ENCODE results near the gene IRF7. TPM values are rescaled to one million over a fixed set of nuclear protein-coding genes. Genes with fewer than 3 reads are reported as not detected.

The IRF7 gene
- total RNA-seq, 4 donors from 2014 or later = 40.4 to 122 (median 49.9) TPM

GRCh38 chr11:618856-619627, 3.3 kb upstream of the IRF7 start:
- intact Hi-C loops (cut with DNase I; ENCODE audit: low total_unique reads) = no loop called here
- no peaks in the 10 kb centered on the region for H3K27me3 ChIP-seq
- WGBS, 2 donors (ENCODE audit: low coverage in 1 of 2) = 89% methylated on average over 23 of the region's 24 CpGs; no CpG with 5 or more reads in 1 of the 2 donors
- DNase-seq = no peak
- no peak overlapping the region for H3K4me3 ChIP-seq
- H3K4me1 ChIP-seq = peaks cover 12 to 26% (median 26%) of the 10 kb centered on the region in 4 donors
- H3K9me3 ChIP-seq = no peaks in the 10 kb centered on the region
- in situ Hi-C loops (cut with MboI; ENCODE audit: low pct_ligation_motif_present in 1 of 4, low pct_unique_long_range_greater_than_20kb in 1 of 4, low sequenced_read_pairs in 3 of 4) = no loop called here
- no peak for TF ChIP-seq POLR2A (IDR thresholded peaks at IDR 0.05)
- no peak for TF ChIP-seq EP300 (IDR thresholded peaks at IDR 0.05; ENCODE audit: low read depth)
- TF ChIP-seq, protein P1, sequence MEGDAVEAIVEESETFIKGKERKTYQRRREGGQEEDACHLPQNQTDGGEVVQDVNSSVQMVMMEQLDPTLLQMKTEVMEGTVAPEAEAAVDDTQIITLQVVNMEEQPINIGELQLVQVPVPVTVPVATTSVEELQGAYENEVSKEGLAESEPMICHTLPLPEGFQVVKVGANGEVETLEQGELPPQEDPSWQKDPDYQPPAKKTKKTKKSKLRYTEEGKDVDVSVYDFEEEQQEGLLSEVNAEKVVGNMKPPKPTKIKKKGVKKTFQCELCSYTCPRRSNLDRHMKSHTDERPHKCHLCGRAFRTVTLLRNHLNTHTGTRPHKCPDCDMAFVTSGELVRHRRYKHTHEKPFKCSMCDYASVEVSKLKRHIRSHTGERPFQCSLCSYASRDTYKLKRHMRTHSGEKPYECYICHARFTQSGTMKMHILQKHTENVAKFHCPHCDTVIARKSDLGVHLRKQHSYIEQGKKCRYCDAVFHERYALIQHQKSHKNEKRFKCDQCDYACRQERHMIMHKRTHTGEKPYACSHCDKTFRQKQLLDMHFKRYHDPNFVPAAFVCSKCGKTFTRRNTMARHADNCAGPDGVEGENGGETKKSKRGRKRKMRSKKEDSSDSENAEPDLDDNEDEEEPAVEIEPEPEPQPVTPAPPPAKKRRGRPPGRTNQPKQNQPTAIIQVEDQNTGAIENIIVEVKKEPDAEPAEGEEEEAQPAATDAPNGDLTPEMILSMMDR (IDR thresholded peaks at IDR 0.05) = no peak
- TF ChIP-seq POLR2AphosphoS5 (IDR thresholded peaks at IDR 0.05) = no peak
- H3K27ac ChIP-seq = no peak overlapping the region
- H3K36me3 ChIP-seq = no peaks in the 10 kb centered on the region

DNA sequence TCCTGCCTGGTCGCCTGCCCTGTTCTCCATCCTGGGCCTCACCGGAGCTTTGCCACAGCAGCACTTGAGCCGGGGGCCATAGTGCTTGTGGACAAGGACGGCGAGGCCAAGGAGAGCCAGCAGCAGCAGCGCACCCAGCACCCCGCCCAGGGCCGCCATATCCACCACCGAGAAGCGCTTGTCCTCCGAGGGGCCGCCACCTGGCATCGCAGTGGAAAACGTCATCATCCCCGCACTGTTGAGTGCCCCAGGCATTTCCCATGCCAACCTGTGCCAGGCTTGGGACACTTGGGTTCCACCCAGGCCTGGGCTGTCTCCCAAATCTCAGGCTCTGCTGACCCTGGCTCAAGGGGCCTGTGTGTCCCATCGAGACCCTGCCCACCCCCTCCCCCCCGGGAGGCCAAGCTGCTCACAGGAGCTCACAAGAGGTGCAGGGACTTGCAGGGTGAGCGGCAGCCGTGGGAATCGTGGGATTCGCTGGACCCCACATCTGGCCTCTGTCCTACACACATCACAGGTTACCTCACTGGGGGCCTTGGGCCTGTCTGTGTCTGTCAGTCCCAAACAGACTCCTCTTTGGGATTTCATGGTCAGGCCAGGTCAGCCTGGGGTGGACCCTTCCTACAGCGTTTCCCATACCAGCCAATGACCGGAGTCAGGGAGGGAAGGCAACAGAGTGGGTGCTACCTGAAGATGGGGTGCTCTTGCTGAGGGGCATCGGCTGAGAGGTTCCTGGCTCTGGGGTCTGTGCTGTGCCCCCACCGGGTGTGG, 2.3 kb upstream of the IRF7 start:
- intact Hi-C loops (cut with DNase I; ENCODE audit: low total_unique reads) = no loop called here
- Histone ChIP-seq H3K4me1 (peaks cover 18 to 30% (median 28%) of the 10 kb centered on the region in 4 donors), H3K9me3 (no peaks in the 10 kb centered on the region), H3K36me3 (no peaks in the 10 kb centered on the region), H3K27me3 (no peaks in the 10 kb centered on the region), H3K4me3 (no peak overlapping the region), H3K27ac (no peak overlapping the region)
- WGBS, 2 donors (ENCODE audit: low coverage in 1 of 2) = 75 to 94% methylated on average over 2 to 25 of the region's 25 CpGs
- no peak for DNase-seq
- TF ChIP-seq POLR2AphosphoS5 (IDR thresholded peaks at IDR 0.05) (no peak), EP300 (IDR thresholded peaks at IDR 0.05; ENCODE audit: low read depth) (no peak)
- in situ Hi-C loops (cut with MboI; ENCODE audit: low pct_ligation_motif_present in 1 of 4, low pct_unique_long_range_greater_than_20kb in 1 of 4, low sequenced_read_pairs in 3 of 4) = no loop called here

DNA sequence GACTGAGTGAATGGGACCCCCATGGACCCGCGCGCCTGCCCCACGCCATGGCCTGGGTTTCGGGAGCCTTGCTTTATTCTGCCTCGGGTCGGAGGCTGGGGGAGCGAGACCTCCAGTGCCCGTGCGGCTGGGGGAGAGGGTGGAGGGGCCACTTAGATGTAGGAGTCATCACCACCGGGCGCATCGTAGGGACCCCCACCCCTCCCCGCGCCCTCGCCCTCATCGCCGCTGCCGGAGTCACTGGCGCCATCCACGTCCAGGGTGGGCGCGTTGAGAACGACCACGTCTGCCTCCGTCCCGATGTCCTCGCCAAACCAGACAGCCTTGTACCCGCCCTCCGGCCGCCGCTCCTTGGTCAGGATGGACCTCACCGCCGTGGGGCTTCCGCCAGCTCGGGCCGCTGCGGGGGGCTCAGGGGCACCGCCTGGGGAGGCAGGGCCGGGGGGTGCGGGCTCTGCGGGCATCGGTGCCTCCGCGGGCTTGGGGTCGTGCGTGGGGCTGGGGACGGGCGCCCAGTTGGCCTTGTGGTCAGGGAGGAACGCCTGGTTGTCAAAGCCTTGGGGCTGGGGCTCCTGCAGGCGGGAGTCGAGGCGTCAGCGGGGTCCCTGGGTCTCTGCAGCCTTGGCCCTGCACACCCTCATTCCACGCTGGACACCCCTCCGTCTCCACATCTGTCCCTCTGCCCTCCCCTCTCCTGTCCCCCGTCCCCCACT, 1.6 kb upstream of the IRF7 start:
- in situ Hi-C loops (cut with MboI; ENCODE audit: low pct_ligation_motif_present in 1 of 4, low pct_unique_long_range_greater_than_20kb in 1 of 4, low sequenced_read_pairs in 3 of 4) (no loop called here), intact Hi-C loops (cut with DNase I; ENCODE audit: low total_unique reads) (no loop called here)
- no peak overlapping the region for H3K27ac ChIP-seq
- no peak overlapping the region for H3K4me3 ChIP-seq
- H3K36me3 ChIP-seq = no peaks in the 10 kb centered on the region
- H3K9me3 ChIP-seq = no peaks in the 10 kb centered on the region
- no peak for DNase-seq
- WGBS, 2 donors (ENCODE audit: low coverage in 1 of 2) = 83 to 95% methylated on average over 3 to 56 of the region's 57 CpGs
- peaks cover 20 to 38% (median 34%) of the 10 kb centered on the region in 4 donors for H3K4me1 ChIP-seq
- H3K27me3 ChIP-seq = no peaks in the 10 kb centered on the region
- no peak for TF ChIP-seq POLR2A (IDR thresholded peaks at IDR 0.05)
- TF ChIP-seq, protein P1 (IDR thresholded peaks at IDR 0.05) = no peak
- TF ChIP-seq EP300 (IDR thresholded peaks at IDR 0.05; ENCODE audit: low read depth) = no peak
- TF ChIP-seq POLR2AphosphoS5 (IDR thresholded peaks at IDR 0.05) = no peak

DNA sequence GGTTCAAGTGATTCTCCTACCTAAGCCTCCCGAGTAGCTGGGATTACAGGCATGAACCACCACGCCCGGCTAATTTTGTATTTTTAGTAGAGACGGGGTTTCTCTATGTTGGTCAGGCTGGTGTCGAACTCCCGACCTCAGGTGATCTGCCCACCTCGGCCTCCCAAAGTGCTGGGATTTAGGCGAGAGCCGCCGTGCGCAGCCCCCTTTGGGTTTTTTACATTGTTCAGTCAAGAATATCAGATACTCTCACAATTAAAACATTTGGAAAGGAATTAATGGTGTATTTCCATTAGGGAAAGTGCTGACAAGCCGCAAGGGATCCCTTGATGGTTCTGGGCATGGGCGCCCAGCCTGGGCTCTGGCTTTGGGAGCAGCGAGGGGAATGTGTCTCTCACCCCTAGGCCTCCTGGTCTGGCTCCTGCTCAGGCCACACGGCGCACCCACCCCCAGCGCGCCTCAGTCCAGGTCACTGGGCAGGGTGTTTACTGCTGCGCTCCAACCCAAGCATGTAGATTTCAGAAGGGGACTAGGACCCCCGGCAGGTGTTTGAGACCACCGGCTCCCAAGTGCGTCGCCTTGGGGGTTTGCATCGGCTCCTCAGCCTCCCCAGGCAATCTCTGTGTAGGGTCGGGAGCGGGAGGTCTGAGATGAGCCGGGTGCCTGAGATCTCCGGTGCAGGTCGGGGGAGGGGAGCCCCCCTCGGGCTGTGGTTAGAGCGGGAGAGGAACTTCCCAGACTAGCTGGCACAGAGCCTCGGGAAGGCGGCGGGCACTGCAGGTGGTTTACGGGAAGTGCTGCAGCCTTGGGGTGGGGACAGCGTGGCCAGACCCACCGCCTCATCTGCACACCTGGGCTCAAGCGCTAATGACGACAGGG, 809 bp upstream of the IRF7 start:
- H3K4me1 ChIP-seq = peaks cover 20 to 46% (median 36%) of the 10 kb centered on the region in 4 donors
- in situ Hi-C loops (cut with MboI; ENCODE audit: low pct_ligation_motif_present in 1 of 4, low pct_unique_long_range_greater_than_20kb in 1 of 4, low sequenced_read_pairs in 3 of 4) = no loop called here
- intact Hi-C loops (cut with DNase I; ENCODE audit: low total_unique reads) = no loop called here
- TF ChIP-seq, protein P1 (IDR thresholded peaks at IDR 0.05) = no peak
- TF ChIP-seq POLR2AphosphoS5 (IDR thresholded peaks at IDR 0.05) = peak in 1 of 3 donors; percentile 0
- no peaks in the 10 kb centered on the region for H3K27me3 ChIP-seq
- H3K9me3 ChIP-seq = no peaks in the 10 kb centered on the region
- H3K4me3 ChIP-seq = peak overlapping the region in 3 of 4 donors; percentile 51 to 78 (median 67)
- H3K27ac ChIP-seq = peak overlapping the region; percentile 92 to 99 (median 96)
- H3K36me3 ChIP-seq = peaks cover 0 to under 1% (median under 1%) of the 10 kb centered on the region in 4 donors
- no peak for DNase-seq
- 60 to 77% methylated on average over 1 to 37 of the region's 39 CpGs for WGBS, 2 donors (ENCODE audit: low coverage in 1 of 2)

Measured in transverse colon (tissue), 4 donors.